ENCODE measurements around the gene THOC6. TPM values are rescaled to one million over a fixed set of nuclear protein-coding genes. Genes with fewer than 3 reads are reported as not detected.

Gene THOC6
- total and polyA plus RNA-seq, 9 of the 15 experiments (the other 6 are each of a cell fraction or from before 2014, with no cell fraction given), result 2.5 to 65.4 (median 42.3) TPM

- 0 out of 2 replicates have a peak, but pooled peaks have one; percentile 21 for TF ChIP-seq SAFB (IDR thresholded peaks at IDR 0.05; ENCODE audit: borderline replicate concordance, low read depth, low read length)
- 0 out of 2 replicates have a peak, but pooled peaks have one; percentile 8 for TF ChIP-seq TOE1 (IDR thresholded peaks at IDR 0.05; ENCODE audit: borderline replicate concordance)
- no peak for TF ChIP-seq TOE1 (CRISPR knock-in tag; IDR thresholded peaks at IDR 0.05; ENCODE audit: borderline replicate concordance, low read depth)
- TF ChIP-seq TCFL5 (CRISPR knock-in tag; conservative IDR thresholded peaks at IDR 0.05), result no peak
- no peak for TF ChIP-seq ZSCAN32 (CRISPR knock-in tag; IDR thresholded peaks at IDR 0.05)
- TF ChIP-seq POLR2AphosphoS2 (IDR thresholded peaks at IDR 0.05; ENCODE audit: low read length), result no peak
- peak; percentile 48 for TF ChIP-seq BHLHE40 (IDR thresholded peaks at IDR 0.05; ENCODE audit: low read length)
- TF ChIP-seq, protein P1, sequence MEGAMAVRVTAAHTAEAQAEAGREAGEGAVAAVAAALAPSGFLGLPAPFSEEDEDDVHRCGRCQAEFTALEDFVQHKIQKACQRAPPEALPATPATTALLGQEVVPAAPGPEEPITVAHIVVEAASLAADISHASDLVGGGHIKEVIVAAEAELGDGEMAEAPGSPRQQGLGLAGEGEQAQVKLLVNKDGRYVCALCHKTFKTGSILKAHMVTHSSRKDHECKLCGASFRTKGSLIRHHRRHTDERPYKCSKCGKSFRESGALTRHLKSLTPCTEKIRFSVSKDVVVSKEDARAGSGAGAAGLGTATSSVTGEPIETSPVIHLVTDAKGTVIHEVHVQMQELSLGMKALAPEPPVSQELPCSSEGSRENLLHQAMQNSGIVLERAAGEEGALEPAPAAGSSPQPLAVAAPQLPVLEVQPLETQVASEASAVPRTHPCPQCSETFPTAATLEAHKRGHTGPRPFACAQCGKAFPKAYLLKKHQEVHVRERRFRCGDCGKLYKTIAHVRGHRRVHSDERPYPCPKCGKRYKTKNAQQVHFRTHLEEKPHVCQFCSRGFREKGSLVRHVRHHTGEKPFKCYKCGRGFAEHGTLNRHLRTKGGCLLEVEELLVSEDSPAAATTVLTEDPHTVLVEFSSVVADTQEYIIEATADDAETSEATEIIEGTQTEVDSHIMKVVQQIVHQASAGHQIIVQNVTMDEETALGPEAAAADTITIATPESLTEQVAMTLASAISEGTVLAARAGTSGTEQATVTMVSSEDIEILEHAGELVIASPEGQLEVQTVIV (CRISPR knock-in tag; IDR thresholded peaks at IDR 0.05; ENCODE audit: borderline replicate concordance), result no peak
- TF ChIP-seq KDM4B (IDR thresholded peaks at IDR 0.05; ENCODE audit: borderline replicate concordance in 2 of 2, low read depth in 1 of 2), result peak in 1 of 2 experiments; percentile 44; a peak in 1 of 4 replicates
- TF ChIP-seq SRSF3 (IDR thresholded peaks at IDR 0.05; ENCODE audit: insufficient read depth, low read length), result no peak
- 0 out of 4 replicates have a peak, but pooled peaks of 1 of the 2 experiments have one; percentile 20 for TF ChIP-seq SRF (CRISPR knock-in tag; IDR thresholded peaks at IDR 0.05)
- 0 out of 2 replicates have a peak, but pooled peaks have one; percentile 1 for TF ChIP-seq ZBTB2 (IDR thresholded peaks at IDR 0.05)
- no peak for TF ChIP-seq PHF21A (IDR thresholded peaks at IDR 0.05; ENCODE audit: borderline replicate concordance, low read depth)
- peak; percentile 70; the same call in 1 of the 2 replicates for TF ChIP-seq ESRRA (IDR thresholded peaks at IDR 0.05; ENCODE audit: borderline replicate concordance, low read depth)
- TF ChIP-seq, protein P2, sequence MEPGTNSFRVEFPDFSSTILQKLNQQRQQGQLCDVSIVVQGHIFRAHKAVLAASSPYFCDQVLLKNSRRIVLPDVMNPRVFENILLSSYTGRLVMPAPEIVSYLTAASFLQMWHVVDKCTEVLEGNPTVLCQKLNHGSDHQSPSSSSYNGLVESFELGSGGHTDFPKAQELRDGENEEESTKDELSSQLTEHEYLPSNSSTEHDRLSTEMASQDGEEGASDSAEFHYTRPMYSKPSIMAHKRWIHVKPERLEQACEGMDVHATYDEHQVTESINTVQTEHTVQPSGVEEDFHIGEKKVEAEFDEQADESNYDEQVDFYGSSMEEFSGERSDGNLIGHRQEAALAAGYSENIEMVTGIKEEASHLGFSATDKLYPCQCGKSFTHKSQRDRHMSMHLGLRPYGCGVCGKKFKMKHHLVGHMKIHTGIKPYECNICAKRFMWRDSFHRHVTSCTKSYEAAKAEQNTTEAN (CRISPR knock-in tag; IDR thresholded peaks at IDR 0.05), result no peak
These were observed 35.3 kb downstream of the THOC6 start (continued) for GRCh38 chr16:3059041-3059722.

Measured in K562 (cell line).